Stimulated activated memory B cell treated with anti-CD40 and anti-IgM and Interleukin-4, amounts not matched to agents 10 μg/mL and 1 μg/mL and 100 μg/mL, for 72 hours (primary cell): Measurements from ENCODE around the gene GAST.
"Not testable (repeated sequence)": the region's sequence is repeated elsewhere in the genome, so short reads cannot be mapped to it uniquely, and the experiment has no call there.

Source experiments
- ATAC-seq: fragments of 150-1000 bp; cut with Tn5 transposase; 2 replicates; pipeline ENCODE4 v1.10.0; 2021
- H3K27ac Mint-ChIP-seq: one replicate; pipeline ENCODE4 v1.8.0; 2022; ENCODE audit warnings: mild to moderate bottlenecking, mixed read lengths
- H3K27me3 Mint-ChIP-seq: one replicate; pipeline ENCODE4 v1.8.0; 2022; ENCODE audit warnings: mixed read lengths
- H3K36me3 Mint-ChIP-seq: one replicate; pipeline ENCODE4 v1.8.0; 2022; ENCODE audit warnings: mixed read lengths
- H3K4me1 Mint-ChIP-seq: one replicate; pipeline ENCODE4 v1.8.0; 2022; ENCODE audit warnings: mixed read lengths
- H3K4me3 Mint-ChIP-seq: one replicate; pipeline ENCODE4 v1.8.0; 2022; ENCODE audit warnings: mild to moderate bottlenecking, moderate library complexity, mixed read lengths
- H3K9me3 Mint-ChIP-seq: one replicate; pipeline ENCODE4 v1.8.0; 2022; ENCODE audit warnings: mixed read lengths

Gene GAST

GRCh38 chr17:41678907-41679739, 33.0 kb upstream of the GAST start:
- Mint-ChIP-seq H3K36me3 (no peaks in the 10 kb centered on the region), H3K9me3 (no peaks in the 10 kb centered on the region), H3K27ac (peak overlapping the region; percentile 93), H3K4me3 (peak overlapping the region; percentile 65), H3K4me1 (peaks cover 51% of the 10 kb centered on the region), H3K27me3 (no peaks in the 10 kb centered on the region)
- ATAC-seq, result peak; percentile 81

- peak overlapping the region; percentile 93 for H3K27ac Mint-ChIP-seq
- H3K4me1 Mint-ChIP-seq, result peaks cover 48% of the 10 kb centered on the region
- no peak for ATAC-seq
- no peak overlapping the region for H3K4me3 Mint-ChIP-seq
- H3K36me3 Mint-ChIP-seq, result no peaks in the 10 kb centered on the region
- no peaks in the 10 kb centered on the region for H3K9me3 Mint-ChIP-seq
- no peaks in the 10 kb centered on the region for H3K27me3 Mint-ChIP-seq
These were observed 32.2 kb upstream of the GAST start for GRCh38 chr17:41679740-41680425.

- Mint-ChIP-seq H3K4me3 (no peak overlapping the region), H3K9me3 (no peaks in the 10 kb centered on the region), H3K27ac (peak overlapping the region; percentile 93), H3K27me3 (no peaks in the 10 kb centered on the region), H3K36me3 (no peaks in the 10 kb centered on the region), H3K4me1 (peaks cover 46% of the 10 kb centered on the region)
- ATAC-seq, result no peak
These were observed 31.6 kb upstream of the GAST start for GRCh38 chr17:41680426-41681040.

GRCh38 chr17:41681776-41682175, 30.4 kb upstream of the GAST start:
- Mint-ChIP-seq H3K4me1 (peaks cover 35% of the 10 kb centered on the region), H3K27ac (no peak overlapping the region), H3K9me3 (no peaks in the 10 kb centered on the region), H3K4me3 (no peak overlapping the region), H3K36me3 (no peaks in the 10 kb centered on the region), H3K27me3 (no peaks in the 10 kb centered on the region)
- ATAC-seq, result no peak

GRCh38 chr17:41682631-41683030, 29.5 kb upstream of the GAST start:
- Mint-ChIP-seq H3K27ac (no peak overlapping the region), H3K4me1 (peaks cover 30% of the 10 kb centered on the region), H3K27me3 (no peaks in the 10 kb centered on the region), H3K9me3 (no peaks in the 10 kb centered on the region), H3K36me3 (no peaks in the 10 kb centered on the region), H3K4me3 (no peak overlapping the region)
- ATAC-seq, result no peak

GRCh38 chr17:41683441-41684007, 28.6 kb upstream of the GAST start:
- no peak overlapping the region for H3K4me3 Mint-ChIP-seq
- no peak overlapping the region for H3K27ac Mint-ChIP-seq
- peaks cover 31% of the 10 kb centered on the region for H3K4me1 Mint-ChIP-seq
- H3K9me3 Mint-ChIP-seq, result no peaks in the 10 kb centered on the region
- no peak for ATAC-seq
- no peaks in the 10 kb centered on the region for H3K36me3 Mint-ChIP-seq
- H3K27me3 Mint-ChIP-seq, result no peaks in the 10 kb centered on the region

- Mint-ChIP-seq H3K27ac (no peak overlapping the region), H3K36me3 (peaks cover 2% of the 10 kb centered on the region), H3K27me3 (no peaks in the 10 kb centered on the region), H3K4me1 (peaks cover 26% of the 10 kb centered on the region), H3K9me3 (no peaks in the 10 kb centered on the region), H3K4me3 (no peak overlapping the region)
- no peak for ATAC-seq
These were observed 28.1 kb upstream of the GAST start for GRCh38 chr17:41684035-41684434.

- H3K36me3 Mint-ChIP-seq, result peaks cover 18% of the 10 kb centered on the region
- not testable (repeated sequence) for H3K27ac Mint-ChIP-seq
These were observed 26.4 kb upstream of the GAST start for GRCh38 chr17:41685753-41686152.

GRCh38 chr17:41686281-41686680, 25.9 kb upstream of the GAST start:
- peaks cover 25% of the 10 kb centered on the region for H3K4me1 Mint-ChIP-seq
- H3K4me3 Mint-ChIP-seq, result no peak overlapping the region
- no peak for ATAC-seq
- H3K27ac Mint-ChIP-seq, result no peak overlapping the region
- H3K27me3 Mint-ChIP-seq, result no peaks in the 10 kb centered on the region
- H3K36me3 Mint-ChIP-seq, result peaks cover 20% of the 10 kb centered on the region
- H3K9me3 Mint-ChIP-seq, result no peaks in the 10 kb centered on the region

More at GRCh38 chr17:41685753-41686152, 26.4 kb upstream of the GAST start:
- peaks cover 25% of the 10 kb centered on the region for H3K4me1 Mint-ChIP-seq
- not testable (repeated sequence) for ATAC-seq, H3K4me3 Mint-ChIP-seq, H3K9me3 Mint-ChIP-seq, H3K27me3 Mint-ChIP-seq

GRCh38 chr17:41687828-41688640, 24.1 kb upstream of the GAST start:
- no peaks in the 10 kb centered on the region for H3K27me3 Mint-ChIP-seq
- ATAC-seq, result peak; percentile 2
- peaks cover 26% of the 10 kb centered on the region for H3K4me1 Mint-ChIP-seq
- peaks cover 35% of the 10 kb centered on the region for H3K36me3 Mint-ChIP-seq
- H3K9me3 Mint-ChIP-seq, result no peaks in the 10 kb centered on the region
- H3K4me3 Mint-ChIP-seq, result peak overlapping the region; percentile 94
- H3K27ac Mint-ChIP-seq, result peak overlapping the region; percentile 100

GRCh38 chr17:41688641-41689496, 23.3 kb upstream of the GAST start, which contains the start of gene EIF1:
TSS of gene EIF1 (plus strand) at chr17:41688885. CDS start at chr17:41689039, 154 bp downstream.
- peak within 1 kb of the TSS; percentile 94 for H3K4me3 Mint-ChIP-seq
- peaks cover 44% of the 10 kb centered on the region for H3K36me3 Mint-ChIP-seq
- peaks cover 26% of the 10 kb centered on the region for H3K4me1 Mint-ChIP-seq
- H3K27ac Mint-ChIP-seq, result peak within 1 kb of the TSS; percentile 100
- no peaks in the 10 kb centered on the region for H3K27me3 Mint-ChIP-seq
- H3K9me3 Mint-ChIP-seq, result no peaks in the 10 kb centered on the region
- peak; percentile 93 for ATAC-seq

- peaks cover 26% of the 10 kb centered on the region for H3K4me1 Mint-ChIP-seq
- H3K27ac Mint-ChIP-seq, result peak overlapping the region; percentile 100
- H3K27me3 Mint-ChIP-seq, result no peaks in the 10 kb centered on the region
- H3K36me3 Mint-ChIP-seq, result peaks cover 47% of the 10 kb centered on the region
- H3K4me3 Mint-ChIP-seq, result peak overlapping the region; percentile 94
- no peak for ATAC-seq
- no peaks in the 10 kb centered on the region for H3K9me3 Mint-ChIP-seq
These were observed 22.4 kb upstream of the GAST start for GRCh38 chr17:41689497-41690299.

GRCh38 chr17:41690497-41690896, 21.6 kb upstream of the GAST start:
- Mint-ChIP-seq H3K4me3 (peak overlapping the region; percentile 94), H3K36me3 (peaks cover 52% of the 10 kb centered on the region), H3K27me3 (no peaks in the 10 kb centered on the region), H3K9me3 (no peaks in the 10 kb centered on the region), H3K27ac (no peak overlapping the region), H3K4me1 (peaks cover 30% of the 10 kb centered on the region)
- no peak for ATAC-seq
